Measurements from ENCODE around the gene CAV1. TPM values are rescaled to one million over a fixed set of nuclear protein-coding genes. Genes with fewer than 3 reads are reported as not detected.
"Not testable (repeated sequence)": the region's sequence is repeated elsewhere in the genome, so short reads cannot be mapped to it uniquely, and the experiment has no call there.

The CAV1 gene
- total and polyA plus RNA-seq, 2 of the 13 experiments (the other 11 are each of a cell fraction or from before 2014, with no cell fraction given) = 0.40 TPM; not detected in 1

DNA sequence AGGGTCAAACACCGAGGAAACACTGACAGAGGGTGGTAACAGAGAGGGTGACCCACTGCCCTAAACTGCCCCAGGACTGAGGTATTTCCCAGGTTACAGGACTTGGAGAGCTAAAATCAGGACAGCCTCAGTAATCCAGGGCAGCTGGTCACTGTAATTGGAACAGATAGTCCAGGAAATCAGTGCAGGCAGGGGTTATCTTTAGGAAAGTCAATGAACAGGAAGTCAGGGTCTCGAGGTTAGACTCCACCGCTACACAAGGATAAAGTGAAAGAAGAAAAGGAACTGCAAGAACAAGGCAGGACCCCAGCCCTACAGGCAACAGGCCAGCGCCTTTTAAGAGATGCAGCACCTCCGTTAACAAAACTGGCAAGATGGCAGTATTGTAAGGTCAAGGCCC, 61.1 kb downstream of the CAV1 start:
- H2AFZ ChIP-seq (ENCODE audit: low read length) = no peak overlapping the region
- peaks cover 1 to 10% of the 10 kb centered on the region in 2 experiments; a peak in 2 of 5 replicates for H3K27me3 ChIP-seq (ENCODE audit: control insufficient read depth in 1 of 2, insufficient read depth in 2 of 2, low read length in 2 of 2)
- H3K27ac ChIP-seq (ENCODE audit: extremely low read length, insufficient read depth, low read length) = no peak overlapping the region
- in situ Hi-C loops (cut with HindIII; ENCODE audit: extremely low pct_ligation_motif_present, low pct_unique_long_range_greater_than_20kb) (no loop called here), intact Hi-C loops (cut with micrococcal nuclease; ENCODE audit: unreplicated experiment) (loop anchor here (5.0 kb wide), 1 partner anchor 244 kb away; no protein-coding TSS in a partner anchor)
- no peaks in the 10 kb centered on the region for H3K79me2 ChIP-seq (ENCODE audit: insufficient read depth, low read length)
- H3K9me3 ChIP-seq (ENCODE audit: low read length) = no peaks in the 10 kb centered on the region
- H3K4me3 ChIP-seq (replicated peaks in 1 of 3; ENCODE audit: insufficient read depth in 1 of 3, low read depth in 2 of 3, low read length in 3 of 3) = no peak overlapping the region
- TF ChIP-seq, protein P1, sequence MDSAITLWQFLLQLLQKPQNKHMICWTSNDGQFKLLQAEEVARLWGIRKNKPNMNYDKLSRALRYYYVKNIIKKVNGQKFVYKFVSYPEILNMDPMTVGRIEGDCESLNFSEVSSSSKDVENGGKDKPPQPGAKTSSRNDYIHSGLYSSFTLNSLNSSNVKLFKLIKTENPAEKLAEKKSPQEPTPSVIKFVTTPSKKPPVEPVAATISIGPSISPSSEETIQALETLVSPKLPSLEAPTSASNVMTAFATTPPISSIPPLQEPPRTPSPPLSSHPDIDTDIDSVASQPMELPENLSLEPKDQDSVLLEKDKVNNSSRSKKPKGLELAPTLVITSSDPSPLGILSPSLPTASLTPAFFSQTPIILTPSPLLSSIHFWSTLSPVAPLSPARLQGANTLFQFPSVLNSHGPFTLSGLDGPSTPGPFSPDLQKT (CRISPR knock-in tag; IDR thresholded peaks at IDR 0.05; ENCODE audit: borderline replicate concordance) = no peak
- no peak for TF ChIP-seq NCOA5 (CRISPR knock-in tag; IDR thresholded peaks at IDR 0.05)
- no peak for TF ChIP-seq ZFP82 (CRISPR knock-in tag; IDR thresholded peaks at IDR 0.05; ENCODE audit: borderline replicate concordance)
- H3K4me1 ChIP-seq (ENCODE audit: insufficient read depth, low read length) = no peaks in the 10 kb centered on the region
- no peak for FAIRE-seq
- POLR2A ChIA-PET = no interaction called here
- no peak overlapping the region for H3K9ac ChIP-seq (ENCODE audit: insufficient read depth, low read depth, low read length)
- no peaks in the 10 kb centered on the region for H4K20me1 ChIP-seq (ENCODE audit: insufficient read depth, low read length)
- H3K36me3 ChIP-seq (replicated peaks in 1 of 2; ENCODE audit: control insufficient read depth in 1 of 2, insufficient read depth in 2 of 2, low read length in 2 of 2) = no peaks in the 10 kb centered on the region
- 62% methylated on average over 5 of the region's 5 CpGs for WGBS (ENCODE audit: low lambda C conversion rate)
- no peak for DNase-seq (ENCODE audit: low spot score)
- no peak for ATAC-seq
- BruUV-seq (replicated peaks) = no TSS peak
- no peak overlapping the region for H3K4me2 ChIP-seq (ENCODE audit: low read depth, low read length)
- CTCF ChIA-PET (ENCODE audit: low intra/inter-chr PET ratio, low total read pairs) = no interaction called here

DNA sequence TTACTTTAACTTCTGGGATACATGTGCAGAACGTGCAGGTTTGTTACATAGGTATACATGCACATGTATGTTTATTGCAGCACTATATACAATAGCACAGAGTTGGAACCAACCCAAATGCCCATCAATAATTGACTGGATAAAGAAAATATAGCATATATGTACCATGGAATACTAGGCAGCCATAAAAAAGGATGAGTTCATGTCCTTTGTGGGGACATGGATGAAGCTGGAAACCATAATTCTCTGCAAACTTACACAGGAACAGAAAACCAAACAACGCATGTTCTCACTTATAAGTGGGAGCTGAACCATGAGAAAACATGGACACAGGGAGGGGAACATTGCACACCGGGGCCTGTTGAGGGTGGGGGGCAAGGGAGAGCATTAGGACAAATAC, 62.4 kb downstream of the CAV1 start:
- H3K27ac ChIP-seq (ENCODE audit: extremely low read length, insufficient read depth, low read length); H4K20me1 ChIP-seq (ENCODE audit: insufficient read depth, low read length); H3K4me3 ChIP-seq (replicated peaks in 1 of 3; ENCODE audit: insufficient read depth in 1 of 3, low read depth in 2 of 3, low read length in 3 of 3); POLR2A ChIA-PET; H3K36me3 ChIP-seq (replicated peaks in 1 of 2; ENCODE audit: control insufficient read depth in 1 of 2, insufficient read depth in 2 of 2, low read length in 2 of 2); DNase-seq (ENCODE audit: low spot score); FAIRE-seq; H2AFZ ChIP-seq (ENCODE audit: low read length); BruUV-seq (replicated peaks); H3K4me2 ChIP-seq (ENCODE audit: low read depth, low read length); H3K79me2 ChIP-seq (ENCODE audit: insufficient read depth, low read length); ATAC-seq; CTCF ChIA-PET (ENCODE audit: low intra/inter-chr PET ratio, low total read pairs); H3K27me3 ChIP-seq (ENCODE audit: control insufficient read depth in 1 of 2, insufficient read depth in 2 of 2, low read length in 2 of 2); H3K9me3 ChIP-seq (ENCODE audit: low read length); in situ Hi-C loops (cut with HindIII; ENCODE audit: extremely low pct_ligation_motif_present, low pct_unique_long_range_greater_than_20kb); H3K9ac ChIP-seq (ENCODE audit: insufficient read depth, low read depth, low read length): not testable (repeated sequence)
- intact Hi-C loops (cut with micrococcal nuclease; ENCODE audit: unreplicated experiment) = loop anchor here (5.0 kb wide), 1 partner anchor 245 kb away; no protein-coding TSS in a partner anchor
- 40% methylated on average over 3 of the region's 3 CpGs for WGBS (ENCODE audit: low lambda C conversion rate)
- H3K4me1 ChIP-seq (ENCODE audit: insufficient read depth, low read length) = peaks cover 12% of the 10 kb centered on the region

Data from HepG2 (cell line).